ENCODE results near the gene SNCB. TPM values are rescaled to one million over a fixed set of nuclear protein-coding genes. Genes with fewer than 3 reads are reported as not detected.

SNCB gene
- polyA plus RNA-seq, 1 of the 3 experiments (the other 2 are of a cell fraction): 0.33 TPM

DNA sequence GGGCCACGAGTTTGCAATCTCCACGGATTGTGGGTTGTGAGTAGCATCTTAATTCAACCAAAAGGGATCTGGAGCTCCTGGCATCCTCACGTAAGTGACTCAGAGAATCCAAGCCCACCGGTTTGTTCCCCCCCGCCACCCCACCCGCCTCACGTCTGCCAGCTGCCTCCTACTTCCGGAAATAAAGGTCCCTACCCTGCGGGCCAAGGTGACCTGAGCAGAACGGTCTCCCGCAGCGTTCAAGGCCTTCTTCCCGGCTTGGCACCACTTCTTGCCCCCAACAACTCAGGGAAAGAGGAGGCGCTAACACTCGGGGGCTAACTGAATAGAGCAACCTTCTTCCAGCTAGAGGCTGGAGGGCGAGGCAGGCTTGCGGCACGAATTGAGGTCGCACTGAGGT lies 11.6 kb downstream of the SNCB start:
- no peaks in the 10 kb centered on the region for H3K9me2 ChIP-seq
- no peaks in the 10 kb centered on the region for H3K36me3 ChIP-seq (replicated peaks in 1 of 2; ENCODE audit: control insufficient read depth in 1 of 2, insufficient read depth in 2 of 2, low read length in 1 of 2)
- H3K4me2 ChIP-seq: peak overlapping the region; percentile 75; the same call in 1 of the 2 replicates
- DNase-seq: peak; percentile 51
- peak overlapping the region in 1 of 2 experiments; percentile 27; a peak in 1 of 4 replicates for H3K4me3 ChIP-seq (ENCODE audit: low read depth in 2 of 2, low read length in 1 of 2)
- H3K9ac ChIP-seq: no peak overlapping the region
- no peaks in the 10 kb centered on the region for H3K79me2 ChIP-seq (ENCODE audit: insufficient read depth)
- no peak overlapping the region for H3K27ac ChIP-seq (ENCODE audit: low read depth in 2 of 2, low read length in 1 of 2)
- POLR2A ChIA-PET: no interaction called here
- H3K9me3 ChIP-seq: no peaks in the 10 kb centered on the region
- CTCF ChIA-PET: interaction anchor here (0.6 to 7.2 kb wide), 12 partner anchors 10 to 889 kb away, joined by 3 to 49 read pairs (median 4); partner anchors contain the start of gene CLTB
- H2AFZ ChIP-seq (ENCODE audit: low read depth): no peak overlapping the region
- H4K20me1 ChIP-seq (ENCODE audit: insufficient read depth): no peaks in the 10 kb centered on the region
- no peaks in the 10 kb centered on the region for H3F3A ChIP-seq (replicated peaks; ENCODE audit: insufficient read depth)
- peaks cover 21% of the 10 kb centered on the region for H3K27me3 ChIP-seq (ENCODE audit: insufficient read depth)
- peaks cover 7 to 30% of the 10 kb centered on the region in 2 experiments; a peak in 3 of 4 replicates for H3K4me1 ChIP-seq (ENCODE audit: control insufficient read depth in 1 of 2, insufficient read depth in 2 of 2, low read depth in 1 of 2, low read length in 1 of 2)
- no peak for TF ChIP-seq FOXM1 (IDR thresholded peaks at IDR 0.05; ENCODE audit: low read depth)
- TF ChIP-seq, protein P1, sequence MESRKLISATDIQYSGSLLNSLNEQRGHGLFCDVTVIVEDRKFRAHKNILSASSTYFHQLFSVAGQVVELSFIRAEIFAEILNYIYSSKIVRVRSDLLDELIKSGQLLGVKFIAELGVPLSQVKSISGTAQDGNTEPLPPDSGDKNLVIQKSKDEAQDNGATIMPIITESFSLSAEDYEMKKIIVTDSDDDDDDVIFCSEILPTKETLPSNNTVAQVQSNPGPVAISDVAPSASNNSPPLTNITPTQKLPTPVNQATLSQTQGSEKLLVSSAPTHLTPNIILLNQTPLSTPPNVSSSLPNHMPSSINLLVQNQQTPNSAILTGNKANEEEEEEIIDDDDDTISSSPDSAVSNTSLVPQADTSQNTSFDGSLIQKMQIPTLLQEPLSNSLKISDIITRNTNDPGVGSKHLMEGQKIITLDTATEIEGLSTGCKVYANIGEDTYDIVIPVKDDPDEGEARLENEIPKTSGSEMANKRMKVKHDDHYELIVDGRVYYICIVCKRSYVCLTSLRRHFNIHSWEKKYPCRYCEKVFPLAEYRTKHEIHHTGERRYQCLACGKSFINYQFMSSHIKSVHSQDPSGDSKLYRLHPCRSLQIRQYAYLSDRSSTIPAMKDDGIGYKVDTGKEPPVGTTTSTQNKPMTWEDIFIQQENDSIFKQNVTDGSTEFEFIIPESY (IDR thresholded peaks at IDR 0.05; ENCODE audit: borderline replicate concordance, low read depth): no peak
- no peak for TF ChIP-seq GABPA (IDR thresholded peaks at IDR 0.05; ENCODE audit: low read depth)
- TF ChIP-seq, protein P2, sequence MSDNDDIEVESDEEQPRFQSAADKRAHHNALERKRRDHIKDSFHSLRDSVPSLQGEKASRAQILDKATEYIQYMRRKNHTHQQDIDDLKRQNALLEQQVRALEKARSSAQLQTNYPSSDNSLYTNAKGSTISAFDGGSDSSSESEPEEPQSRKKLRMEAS (IDR thresholded peaks at IDR 0.05; ENCODE audit: low read depth): no peak
- TF ChIP-seq CHD2 (IDR thresholded peaks at IDR 0.05; ENCODE audit: low read length, partially characterized antibody): no peak
- TF ChIP-seq, protein P3, sequence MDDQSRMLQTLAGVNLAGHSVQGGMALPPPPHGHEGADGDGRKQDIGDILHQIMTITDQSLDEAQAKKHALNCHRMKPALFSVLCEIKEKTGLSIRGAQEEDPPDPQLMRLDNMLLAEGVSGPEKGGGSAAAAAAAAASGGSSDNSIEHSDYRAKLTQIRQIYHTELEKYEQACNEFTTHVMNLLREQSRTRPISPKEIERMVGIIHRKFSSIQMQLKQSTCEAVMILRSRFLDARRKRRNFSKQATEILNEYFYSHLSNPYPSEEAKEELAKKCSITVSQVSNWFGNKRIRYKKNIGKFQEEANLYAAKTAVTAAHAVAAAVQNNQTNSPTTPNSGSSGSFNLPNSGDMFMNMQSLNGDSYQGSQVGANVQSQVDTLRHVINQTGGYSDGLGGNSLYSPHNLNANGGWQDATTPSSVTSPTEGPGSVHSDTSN (IDR thresholded peaks at IDR 0.05): no peak
- TF ChIP-seq NFIC (IDR thresholded peaks at IDR 0.05; ENCODE audit: borderline replicate concordance): no peak
- TF ChIP-seq, protein P4, sequence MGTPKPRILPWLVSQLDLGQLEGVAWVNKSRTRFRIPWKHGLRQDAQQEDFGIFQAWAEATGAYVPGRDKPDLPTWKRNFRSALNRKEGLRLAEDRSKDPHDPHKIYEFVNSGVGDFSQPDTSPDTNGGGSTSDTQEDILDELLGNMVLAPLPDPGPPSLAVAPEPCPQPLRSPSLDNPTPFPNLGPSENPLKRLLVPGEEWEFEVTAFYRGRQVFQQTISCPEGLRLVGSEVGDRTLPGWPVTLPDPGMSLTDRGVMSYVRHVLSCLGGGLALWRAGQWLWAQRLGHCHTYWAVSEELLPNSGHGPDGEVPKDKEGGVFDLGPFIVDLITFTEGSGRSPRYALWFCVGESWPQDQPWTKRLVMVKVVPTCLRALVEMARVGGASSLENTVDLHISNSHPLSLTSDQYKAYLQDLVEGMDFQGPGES (IDR thresholded peaks at IDR 0.05; ENCODE audit: low read depth, low read length): no peak
- WGBS (ENCODE audit: low lambda C conversion rate): 58% methylated on average over 19 of the region's 19 CpGs

DNA sequence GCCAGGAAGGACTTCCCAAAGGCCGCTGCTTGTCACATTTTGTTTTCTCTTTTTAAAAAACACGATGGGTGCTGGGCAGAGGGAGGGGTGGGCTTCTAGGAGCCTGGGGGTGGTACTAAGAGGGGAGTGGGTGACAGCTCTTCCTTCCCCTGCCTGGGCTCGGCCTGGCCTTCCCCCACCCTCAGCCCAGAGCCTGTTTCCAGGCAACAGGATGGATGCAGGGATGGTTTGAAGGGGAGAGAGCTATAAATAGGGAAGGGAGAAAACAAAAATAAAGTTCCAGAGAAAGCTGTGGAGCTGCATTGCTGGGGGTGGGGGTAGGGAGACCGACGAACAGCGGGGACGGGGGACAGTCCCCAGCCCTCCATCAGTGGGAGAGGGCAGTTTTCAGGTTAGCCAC lies 13.8 kb downstream of the SNCB start:
- Histone ChIP-seq H3K9ac (no peak overlapping the region), H4K20me1 (ENCODE audit: insufficient read depth) (no peaks in the 10 kb centered on the region), H2AFZ (ENCODE audit: low read depth) (no peak overlapping the region), H3K4me1 (ENCODE audit: control insufficient read depth in 1 of 2, insufficient read depth in 2 of 2, low read depth in 1 of 2, low read length in 1 of 2) (peaks cover 7 to 38% of the 10 kb centered on the region in 2 experiments; a peak in 3 of 4 replicates), H3F3A (replicated peaks; ENCODE audit: insufficient read depth) (no peaks in the 10 kb centered on the region), H3K27ac (ENCODE audit: low read depth in 2 of 2, low read length in 1 of 2) (no peak overlapping the region), H3K9me2 (no peaks in the 10 kb centered on the region), H3K4me3 (ENCODE audit: low read depth in 2 of 2, low read length in 1 of 2) (no peak overlapping the region), H3K4me2 (no peak overlapping the region), H3K9me3 (no peaks in the 10 kb centered on the region), H3K36me3 (replicated peaks in 1 of 2; ENCODE audit: control insufficient read depth in 1 of 2, insufficient read depth in 2 of 2, low read length in 1 of 2) (no peaks in the 10 kb centered on the region), H3K27me3 (ENCODE audit: insufficient read depth) (peaks cover 21% of the 10 kb centered on the region), H3K79me2 (ENCODE audit: insufficient read depth) (no peaks in the 10 kb centered on the region)
- ChIA-PET CTCF (interaction anchor here (0.7 to 1.8 kb wide), 3 partner anchors 43 to 169 kb away, joined by 3 to 5 read pairs (median 3); no protein-coding TSS in a partner anchor), POLR2A (no interaction called here)
- no peak for DNase-seq
- WGBS (ENCODE audit: low lambda C conversion rate): 85% methylated on average over 7 of the region's 7 CpGs
- TF ChIP-seq RFX5 (IDR thresholded peaks at IDR 0.05; ENCODE audit: low read length): no peak
- no peak for TF ChIP-seq JUND (IDR thresholded peaks at IDR 0.05)
- TF ChIP-seq RXRA (IDR thresholded peaks at IDR 0.05; ENCODE audit: borderline replicate concordance, low read depth): no peak
- no peak for TF ChIP-seq YY1 (IDR thresholded peaks at IDR 0.05; ENCODE audit: low read depth)
- no peak for TF ChIP-seq CHD2 (IDR thresholded peaks at IDR 0.05; ENCODE audit: low read length, partially characterized antibody)
- TF ChIP-seq RAD21 (IDR thresholded peaks at IDR 0.05; ENCODE audit: low read length): no peak
- TF ChIP-seq FOXJ3 (CRISPR knock-in tag; IDR thresholded peaks at IDR 0.05): no peak
- TF ChIP-seq ELF1 (IDR thresholded peaks at IDR 0.05): no peak
- TF ChIP-seq FOSL2 (IDR thresholded peaks at IDR 0.05; ENCODE audit: borderline replicate concordance, low read depth): no peak
- no peak for TF ChIP-seq SMC3 (IDR thresholded peaks at IDR 0.05; ENCODE audit: low read depth, low read length)
- no peak for TF ChIP-seq SIN3A (IDR thresholded peaks at IDR 0.05; ENCODE audit: borderline replicate concordance, low read depth, low read length)
- TF ChIP-seq, protein P2 (IDR thresholded peaks at IDR 0.05; ENCODE audit: low read depth): no peak
